ENCODE measurements around the gene RIPK1.

DNA sequence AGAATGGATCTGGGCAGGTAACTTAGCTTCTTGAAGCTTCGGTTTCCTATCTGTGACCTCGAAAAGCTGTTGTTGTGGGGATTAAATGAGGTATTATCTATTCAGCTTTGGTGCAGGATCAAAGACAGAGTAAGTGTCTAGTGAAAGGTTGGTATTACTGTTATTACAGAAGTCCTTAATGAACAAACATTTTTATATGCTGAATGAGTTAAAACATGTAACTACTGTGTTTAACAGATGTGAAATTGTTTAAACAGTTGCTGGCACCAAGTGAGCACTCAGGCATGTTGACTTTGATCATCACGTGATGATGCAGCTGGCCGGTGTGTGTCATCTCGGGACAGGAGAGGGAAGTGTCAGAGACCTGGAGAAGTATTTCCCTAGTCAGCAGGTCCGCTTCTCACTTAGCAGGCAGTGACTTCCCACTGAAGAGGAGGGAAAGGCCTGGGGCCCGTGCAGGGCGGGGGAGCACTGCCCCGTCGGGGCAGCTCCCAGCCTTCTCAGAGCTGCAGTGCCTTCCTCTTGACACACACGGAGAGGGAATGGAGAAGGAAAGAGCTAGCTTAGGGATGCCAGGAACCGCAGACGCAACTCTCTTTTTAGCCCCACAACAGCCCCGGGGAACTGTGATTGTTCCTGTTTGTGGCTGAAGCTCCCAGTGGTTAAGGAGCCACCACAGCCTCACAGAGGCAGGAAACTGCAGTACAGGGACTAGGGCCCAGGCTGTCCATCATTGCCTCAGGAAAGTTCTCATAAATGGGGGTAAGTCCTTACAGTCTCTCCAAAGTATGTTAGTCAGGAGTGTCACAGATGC lies 71.0 kb downstream of the RIPK1 start:
- TF ChIP-seq RAD21 (conservative IDR thresholded peaks at IDR 0.05 in 1 of 2, IDR thresholded peaks at IDR 0.05 in 1 of 2) (no peak), RFX5 (IDR thresholded peaks at IDR 0.05) (no peak), POLR2A (IDR thresholded peaks at IDR 0.05; ENCODE audit: low read length) (no peak), HEYL (CRISPR knock-in tag; IDR thresholded peaks at IDR 0.05) (no peak), BHLHE40 (IDR thresholded peaks at IDR 0.05; ENCODE audit: low read depth, low read length) (no peak)
- TF ChIP-seq, protein P1, sequence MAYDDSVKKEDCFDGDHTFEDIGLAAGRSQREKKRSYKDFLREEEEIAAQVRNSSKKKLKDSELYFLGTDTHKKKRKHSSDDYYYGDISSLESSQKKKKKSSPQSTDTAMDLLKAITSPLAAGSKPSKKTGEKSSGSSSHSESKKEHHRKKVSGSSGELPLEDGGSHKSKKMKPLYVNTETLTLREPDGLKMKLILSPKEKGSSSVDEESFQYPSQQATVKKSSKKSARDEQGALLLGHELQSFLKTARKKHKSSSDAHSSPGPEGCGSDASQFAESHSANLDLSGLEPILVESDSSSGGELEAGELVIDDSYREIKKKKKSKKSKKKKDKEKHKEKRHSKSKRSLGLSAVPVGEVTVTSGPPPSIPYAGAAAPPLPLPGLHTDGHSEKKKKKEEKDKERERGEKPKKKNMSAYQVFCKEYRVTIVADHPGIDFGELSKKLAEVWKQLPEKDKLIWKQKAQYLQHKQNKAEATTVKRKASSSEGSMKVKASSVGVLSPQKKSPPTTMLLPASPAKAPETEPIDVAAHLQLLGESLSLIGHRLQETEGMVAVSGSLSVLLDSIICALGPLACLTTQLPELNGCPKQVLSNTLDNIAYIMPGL (CRISPR knock-in tag; IDR thresholded peaks at IDR 0.05; ENCODE audit: borderline replicate concordance) = no peak
- TF ChIP-seq, protein P2, sequence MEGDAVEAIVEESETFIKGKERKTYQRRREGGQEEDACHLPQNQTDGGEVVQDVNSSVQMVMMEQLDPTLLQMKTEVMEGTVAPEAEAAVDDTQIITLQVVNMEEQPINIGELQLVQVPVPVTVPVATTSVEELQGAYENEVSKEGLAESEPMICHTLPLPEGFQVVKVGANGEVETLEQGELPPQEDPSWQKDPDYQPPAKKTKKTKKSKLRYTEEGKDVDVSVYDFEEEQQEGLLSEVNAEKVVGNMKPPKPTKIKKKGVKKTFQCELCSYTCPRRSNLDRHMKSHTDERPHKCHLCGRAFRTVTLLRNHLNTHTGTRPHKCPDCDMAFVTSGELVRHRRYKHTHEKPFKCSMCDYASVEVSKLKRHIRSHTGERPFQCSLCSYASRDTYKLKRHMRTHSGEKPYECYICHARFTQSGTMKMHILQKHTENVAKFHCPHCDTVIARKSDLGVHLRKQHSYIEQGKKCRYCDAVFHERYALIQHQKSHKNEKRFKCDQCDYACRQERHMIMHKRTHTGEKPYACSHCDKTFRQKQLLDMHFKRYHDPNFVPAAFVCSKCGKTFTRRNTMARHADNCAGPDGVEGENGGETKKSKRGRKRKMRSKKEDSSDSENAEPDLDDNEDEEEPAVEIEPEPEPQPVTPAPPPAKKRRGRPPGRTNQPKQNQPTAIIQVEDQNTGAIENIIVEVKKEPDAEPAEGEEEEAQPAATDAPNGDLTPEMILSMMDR (IDR thresholded peaks at IDR 0.05) = no peak
